ENCODE results near the gene CFAP251. TPM values are rescaled to one million over a fixed set of nuclear protein-coding genes. Genes with fewer than 3 reads are reported as not detected.

CFAP251 gene
- total and polyA plus RNA-seq, 10 of the 15 experiments (the other 5 are each of a cell fraction or from before 2014, with no cell fraction given) = 0.10 to 0.97 (median 0.64) TPM

- Histone ChIP-seq H3K4me3 (no peak overlapping the region), H3K27ac (ENCODE audit: control insufficient read depth, insufficient read depth) (no peak overlapping the region), H3K9me3 (replicated peaks; ENCODE audit: control insufficient read depth, insufficient read depth, low read length) (no peaks in the 10 kb centered on the region), H3K9ac (ENCODE audit: control insufficient read depth, insufficient read depth, low read length) (no peak overlapping the region), H3K4me2 (ENCODE audit: control insufficient read depth, insufficient read depth) (no peak overlapping the region), H4K20me1 (ENCODE audit: control insufficient read depth, insufficient read depth) (no peaks in the 10 kb centered on the region), H3K79me2 (ENCODE audit: control insufficient read depth, insufficient read depth, low read length) (no peaks in the 10 kb centered on the region), H2AFZ (ENCODE audit: control insufficient read depth, low read depth, low read length) (no peak overlapping the region), H3K36me3 (ENCODE audit: control insufficient read depth in 2 of 2, insufficient read depth in 2 of 2, low read length in 1 of 2) (no peaks in the 10 kb centered on the region), H3K27me3 (replicated peaks in 1 of 2; ENCODE audit: control insufficient read depth in 2 of 2, insufficient read depth in 2 of 2, low read length in 1 of 2) (no peaks in the 10 kb centered on the region; a peak in 1 of 4 replicates), H3K4me1 (ENCODE audit: control insufficient read depth, insufficient read depth, low read length) (no peaks in the 10 kb centered on the region)
- FAIRE-seq (no peak), DNase-seq (ENCODE audit: low read depth, low spot score) (no peak), ATAC-seq (no peak)
- BruUV-seq (replicated peaks) = no TSS peak
- ChIA-PET SMC1A (ENCODE audit: uncharacterized antibody, unreplicated experiment) (no interaction called here), RAD21 (ENCODE audit: unreplicated experiment) (interaction anchor here (1.2 kb wide), 1 partner anchor 75 kb away, joined by 5 read pairs; no protein-coding TSS in a partner anchor), POLR2A (no interaction called here), CTCF (interaction anchor here (1.0 to 2.4 kb wide), 4 partner anchors 11 to 130 kb away, joined by 4 to 15 read pairs (median 6); partner anchors contain the start of gene CFAP251)
- intact Hi-C loops (cut with micrococcal nuclease; ENCODE audit: unreplicated experiment) = no loop called here
- in situ Hi-C loops (cut with MboI) = no loop called here
- 95% methylated on average over 8 of the region's 8 CpGs for WGBS (ENCODE audit: insufficient coverage, insufficient replicate concordance, low lambda C conversion rate, missing lambda C conversion rate)
- no peak for TF ChIP-seq PAX8 (IDR thresholded peaks at IDR 0.05)
- no peak for TF ChIP-seq ZBTB40 (IDR thresholded peaks at IDR 0.05; ENCODE audit: borderline replicate concordance)
- TF ChIP-seq MEF2A (IDR thresholded peaks at IDR 0.05; ENCODE audit: insufficient read depth, low read depth, low read length) = no peak
- TF ChIP-seq STAT1 (conservative IDR thresholded peaks at IDR 0.05) = no peak
- no peak for TF ChIP-seq TARDBP (IDR thresholded peaks at IDR 0.05; ENCODE audit: borderline replicate concordance)
These were observed 129.8 kb downstream of the CFAP251 start for GRCh38 chr12:122048151-122048550.

Measured in GM12878 (cell line).